ENCODE results near the gene FOSB.
"Not testable (repeated sequence)": the region's sequence is repeated elsewhere in the genome, so short reads cannot be mapped to it uniquely, and the experiment has no call there.

Gene FOSB

GRCh38 chr19:45506989-45507871, 39.4 kb downstream of the FOSB start, which contains the start of gene VASP:
Gene VASP, plus strand, starts transcription at chr19:45507479. Its CDS starts 293 bp downstream, at chr19:45507772.
- DNase-seq, result peak; percentile 93

- no peak for DNase-seq
Measured at GRCh38 chr19:45507872-45508416, 40.1 kb downstream of the FOSB start.

- DNase-seq, result peak; percentile 59
Measured at GRCh38 chr19:45508417-45508860, 40.6 kb downstream of the FOSB start.

GRCh38 chr19:45508861-45509691, 41.3 kb downstream of the FOSB start:
- DNase-seq, result no peak

GRCh38 chr19:45509692-45510015, 41.9 kb downstream of the FOSB start:
- no peak for DNase-seq

- not testable (repeated sequence) for DNase-seq
Measured at GRCh38 chr19:45510352-45510751, 42.6 kb downstream of the FOSB start.

- no peak for DNase-seq
Measured at GRCh38 chr19:45511074-45511473, 43.3 kb downstream of the FOSB start.

GRCh38 chr19:45512881-45513483, 45.2 kb downstream of the FOSB start:
- DNase-seq, result no peak

GRCh38 chr19:45514376-45515051, 46.7 kb downstream of the FOSB start:
- DNase-seq, result no peak

- DNase-seq, result no peak
Measured at GRCh38 chr19:45515081-45515624, 47.4 kb downstream of the FOSB start.

GRCh38 chr19:45515807-45516401, 48.1 kb downstream of the FOSB start:
- no peak for DNase-seq

GRCh38 chr19:45517238-45517637, 49.4 kb downstream of the FOSB start:
- DNase-seq, result no peak

- no peak for DNase-seq
Measured at GRCh38 chr19:45517641-45518468, 50.1 kb downstream of the FOSB start.

- DNase-seq, result no peak
Measured at GRCh38 chr19:45518469-45518826, 50.7 kb downstream of the FOSB start.

GRCh38 chr19:45522010-45522941, 54.5 kb downstream of the FOSB start:
- no peak for DNase-seq

GRCh38 chr19:45523642-45524256, 56.0 kb downstream of the FOSB start:
- DNase-seq, result peak; percentile 72

- DNase-seq, result no peak
Measured at GRCh38 chr19:45524575-45525129, 56.9 kb downstream of the FOSB start.
